H7 (cell line): ENCODE data around the gene BBOF1. TPM values are rescaled to one million over a fixed set of nuclear protein-coding genes. Genes with fewer than 3 reads are reported as not detected.
A peak's percentile ranks its signal among the peaks of the same experiment; 100 is the strongest.
"Not testable (repeated sequence)": the region's sequence is repeated elsewhere in the genome, so short reads cannot be mapped to it uniquely, and the experiment has no call there.

Experiments used
- DNase-seq: peaks from one replicate; pipeline ENCODE4 v3.0.0; 2012
- H3K27me3 ChIP-seq: 2 replicates; pipeline ENCODE4 v1.6.0; 2011; ENCODE audit warnings: mild to moderate bottlenecking, low read length; ENCODE audit not compliant: control insufficient read depth, insufficient read depth
- H3K36me3 ChIP-seq: replicated peaks from 2 replicates; pipeline ENCODE4 v1.5.1; 2011; ENCODE audit warnings: low read length; ENCODE audit not compliant: control insufficient read depth, insufficient read depth
- H3K4me3 ChIP-seq: 2 replicates; pipeline ENCODE4 v1.5.1; 2011; ENCODE audit warnings: low read depth, mild to moderate bottlenecking, control low read depth, low read length, moderate library complexity; ENCODE audit not compliant: insufficient read depth
- total RNA-seq: library from RNA; depleted of rRNA; stranded (reverse); fragments of >200 nt; shearing (Covaris generic); gene quantifications from 2 replicates; pipeline ENCODE4 v1.2.3, GENCODE V29; 2014; rRNA removed

The BBOF1 gene
- total RNA-seq, result 0.31 and 0.44 TPM in 2 replicates

- H3K4me3 ChIP-seq, result peak within 1 kb of the TSS; percentile 95
- peak; percentile 93 for DNase-seq
- H3K36me3 ChIP-seq, result no peaks in the 10 kb centered on the region
- no peaks in the 10 kb centered on the region for H3K27me3 ChIP-seq
Measured at GRCh38 chr14:74018586-74019407, at the start of gene BBOF1, which contains the start of gene ENTPD5. TSS of gene BBOF1 (plus strand) at chr14:74019349. CDS start at chr14:74019479, 130 bp downstream. TSS of gene ENTPD5 (minus strand) at chr14:74019288. CDS start at chr14:73988102, 31,186 bp downstream.

GRCh38 chr14:73973497-73973896 lies 45.7 kb upstream of the BBOF1 start:
- H3K27me3 ChIP-seq, result no peaks in the 10 kb centered on the region
- H3K36me3 ChIP-seq, result peaks cover 4% of the 10 kb centered on the region
- H3K4me3 ChIP-seq, result no peak overlapping the region
- DNase-seq, result no peak

GRCh38 chr14:73976125-73976524 lies 43.0 kb upstream of the BBOF1 start:
- Histone ChIP-seq H3K4me3 (no peak overlapping the region), H3K27me3 (no peaks in the 10 kb centered on the region), H3K36me3 (peaks cover 2% of the 10 kb centered on the region)
- no peak for DNase-seq

GRCh38 chr14:73977896-73978295 lies 41.3 kb upstream of the BBOF1 start:
- peaks cover 2% of the 10 kb centered on the region for H3K36me3 ChIP-seq
- H3K27me3 ChIP-seq, result no peaks in the 10 kb centered on the region
- DNase-seq, result no peak

DNA sequence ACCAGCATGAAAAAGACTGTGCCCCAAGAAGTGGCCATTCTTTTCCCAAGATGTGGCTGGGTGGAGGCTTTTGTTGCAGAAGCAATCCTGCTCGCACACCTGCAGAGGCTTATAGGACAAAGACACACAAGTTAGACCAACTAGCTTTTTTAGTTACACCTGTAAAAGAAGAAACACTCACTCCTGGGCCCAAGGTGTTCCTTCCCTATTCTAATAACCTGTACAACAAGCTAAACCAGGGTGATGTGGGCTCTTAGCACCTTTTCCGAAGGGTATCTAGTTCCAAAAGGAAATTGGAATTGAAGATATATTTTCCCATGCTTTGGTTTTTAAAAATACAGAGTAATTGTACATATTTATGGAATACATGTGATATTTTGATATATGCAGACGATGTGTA lies 31.1 kb upstream of the BBOF1 start:
- Histone ChIP-seq H3K4me3 (no peak overlapping the region), H3K27me3 (no peaks in the 10 kb centered on the region), H3K36me3 (no peaks in the 10 kb centered on the region)
- no peak for DNase-seq

More at GRCh38 chr14:73977896-73978295, 41.3 kb upstream of the BBOF1 start:
- H3K4me3 ChIP-seq, result no peak overlapping the region

DNA sequence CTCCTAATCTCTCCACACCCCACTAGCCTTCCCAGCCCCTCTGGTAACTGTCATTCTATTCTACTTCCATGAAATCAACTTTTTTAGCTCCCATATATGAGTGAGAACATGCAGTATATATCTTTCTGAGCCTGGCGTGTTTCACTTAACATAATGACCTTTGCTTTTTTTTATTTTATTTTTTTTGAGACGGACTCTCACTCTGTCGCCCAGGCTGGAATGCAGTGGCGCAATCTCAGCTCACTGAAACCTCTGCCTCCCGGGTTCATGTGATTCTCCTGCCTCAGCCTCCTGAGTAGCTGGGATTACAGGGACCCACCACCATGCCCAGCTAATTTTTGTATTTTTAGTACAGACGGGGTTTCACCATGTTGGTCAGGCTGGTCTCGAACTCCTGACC lies 30.5 kb upstream of the BBOF1 start:
- H3K36me3 ChIP-seq, H3K4me3 ChIP-seq, DNase-seq, H3K27me3 ChIP-seq: not testable (repeated sequence)

GRCh38 chr14:73991092-73991491 lies 28.1 kb upstream of the BBOF1 start:
- no peaks in the 10 kb centered on the region for H3K27me3 ChIP-seq
- DNase-seq, result no peak
- H3K4me3 ChIP-seq, result no peak overlapping the region
- H3K36me3 ChIP-seq, result no peaks in the 10 kb centered on the region

DNA sequence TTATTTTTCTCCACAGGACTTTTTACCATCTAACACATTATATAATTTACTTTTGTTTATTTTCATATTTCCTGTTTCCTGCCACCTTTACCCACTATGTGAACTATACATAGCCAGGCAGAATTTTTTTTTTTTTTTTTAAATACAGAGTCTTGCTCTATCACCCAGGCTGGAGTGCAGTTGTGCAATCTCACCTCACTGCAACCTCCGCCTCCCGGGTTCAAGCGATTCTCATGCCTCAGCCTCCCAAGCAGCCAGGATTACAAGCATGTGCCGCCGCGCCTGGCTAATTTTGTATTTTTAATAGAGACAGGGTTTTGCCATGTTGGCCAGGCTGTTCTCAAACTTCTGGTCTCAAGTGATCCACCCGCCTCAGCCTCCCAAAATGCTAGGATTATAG lies 24.2 kb upstream of the BBOF1 start:
- H3K4me3 ChIP-seq, DNase-seq, H3K27me3 ChIP-seq, H3K36me3 ChIP-seq: not testable (repeated sequence)

DNA sequence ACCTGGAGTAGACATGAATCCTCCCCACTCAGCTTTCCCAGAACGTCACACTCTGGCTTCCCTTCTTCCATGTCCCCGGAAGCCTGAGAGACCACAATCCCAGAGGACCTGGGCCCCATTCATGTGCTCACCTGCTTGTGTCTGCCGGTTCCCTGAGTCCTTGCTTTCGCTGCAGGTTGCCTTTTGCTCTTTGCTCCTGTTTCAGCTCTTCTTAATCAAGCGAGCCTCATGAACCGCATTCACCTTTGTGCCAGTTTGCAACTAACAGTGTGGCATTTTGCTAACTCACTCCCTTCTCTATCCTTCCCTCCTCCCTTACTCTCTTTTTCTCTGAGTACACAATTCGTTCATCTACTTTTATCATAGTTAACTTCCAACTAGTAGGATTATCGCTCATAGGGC lies 23.2 kb upstream of the BBOF1 start:
- no peaks in the 10 kb centered on the region for H3K36me3 ChIP-seq
- H3K27me3 ChIP-seq, result no peaks in the 10 kb centered on the region
- DNase-seq, result no peak
- H3K4me3 ChIP-seq, result no peak overlapping the region

DNA sequence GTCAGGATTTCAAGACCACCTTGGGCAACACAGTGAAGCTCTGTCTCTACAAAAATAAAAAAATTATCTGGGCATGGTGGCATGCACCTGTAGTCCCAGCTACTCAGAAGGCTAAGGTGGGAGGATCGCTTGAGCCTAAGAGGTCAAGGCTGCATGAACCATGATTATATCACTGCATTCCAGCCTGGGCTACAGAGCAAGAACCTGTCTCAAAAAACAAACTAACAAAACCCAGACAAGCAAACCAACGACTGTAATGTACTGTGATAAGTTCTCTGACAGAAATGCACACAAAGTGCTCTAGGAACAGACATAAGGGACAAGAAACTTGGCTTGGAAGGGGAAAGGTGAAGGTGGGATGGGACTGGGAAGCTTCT lies 22.4 kb upstream of the BBOF1 start:
- no peak overlapping the region for H3K4me3 ChIP-seq
- no peak for DNase-seq
- no peaks in the 10 kb centered on the region for H3K27me3 ChIP-seq
- H3K36me3 ChIP-seq, result no peaks in the 10 kb centered on the region

DNA sequence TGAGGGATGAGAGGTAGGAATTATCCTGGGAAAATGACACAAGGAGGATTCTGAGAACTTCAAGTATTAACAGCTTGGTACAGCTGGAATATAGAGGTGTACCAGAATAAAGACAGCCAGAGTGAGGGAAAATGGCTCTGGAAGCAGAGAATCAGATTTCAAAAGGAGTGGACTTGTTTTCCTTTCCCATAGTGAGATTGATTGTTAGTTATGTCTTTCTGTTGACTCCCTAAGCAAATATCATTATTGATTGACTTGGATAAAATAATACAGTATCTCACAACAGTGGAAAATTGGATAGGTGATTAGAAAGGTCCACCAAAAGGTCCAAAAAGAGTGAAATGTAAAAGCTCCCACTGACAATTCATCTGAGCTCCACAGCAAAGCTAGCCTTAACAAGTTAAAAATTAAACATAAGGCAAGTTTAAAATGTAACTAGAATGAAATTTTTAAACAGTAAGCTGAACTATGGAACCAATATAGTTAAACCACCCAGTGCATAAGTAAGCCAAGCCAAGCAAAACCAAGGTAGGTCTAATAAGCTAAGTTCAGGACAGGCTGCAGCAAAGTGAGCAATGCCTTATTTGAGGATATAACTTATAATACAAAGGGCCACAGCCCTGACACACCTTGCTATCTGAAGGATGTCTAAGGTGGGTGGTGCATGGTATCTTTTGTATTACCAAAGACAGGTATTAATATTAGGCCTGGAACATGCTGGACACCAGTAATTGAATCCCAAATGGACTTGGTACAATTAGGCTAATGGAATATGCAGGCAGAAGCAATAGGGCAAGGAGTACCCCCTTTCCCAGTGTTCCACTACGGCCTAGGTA lies 21.8 kb upstream of the BBOF1 start:
- DNase-seq, result no peak
- no peaks in the 10 kb centered on the region for H3K36me3 ChIP-seq
- no peaks in the 10 kb centered on the region for H3K27me3 ChIP-seq
- H3K4me3 ChIP-seq, result no peak overlapping the region

GRCh38 chr14:73997944-73998447 lies 21.2 kb upstream of the BBOF1 start:
- Histone ChIP-seq H3K4me3 (no peak overlapping the region), H3K27me3 (no peaks in the 10 kb centered on the region), H3K36me3 (no peaks in the 10 kb centered on the region)
- DNase-seq, result no peak

- Histone ChIP-seq H3K4me3 (no peak overlapping the region), H3K27me3 (no peaks in the 10 kb centered on the region), H3K36me3 (no peaks in the 10 kb centered on the region)
- DNase-seq, result no peak
Measured at GRCh38 chr14:73998726-73999125, 20.4 kb upstream of the BBOF1 start.

- DNase-seq, H3K36me3 ChIP-seq, H3K27me3 ChIP-seq, H3K4me3 ChIP-seq: not testable (repeated sequence)
Measured at GRCh38 chr14:74005664-74006063, 13.5 kb upstream of the BBOF1 start.
